Inflammatory macrophage treated with lipopolysaccharide for 4 hours (primary cell): ENCODE measurements around the gene GSTCD.
"Not testable (repeated sequence)": the region's sequence is repeated elsewhere in the genome, so short reads cannot be mapped to it uniquely, and the experiment has no call there.

Source experiments
- DNase-seq: peaks from one replicate; pipeline ENCODE4 v3.0.0-alpha.2; 2020

The GSTCD gene

GRCh38 chr4:105708181-105709080 lies at the start of gene GSTCD, which contains the start of gene INTS12:
Gene GSTCD, plus strand, starts transcription at chr4:105708784. Its CDS starts 8,830 bp downstream, at chr4:105717614.
Gene INTS12, minus strand, starts transcription at chr4:105708689. Its CDS starts 8,684 bp downstream, at chr4:105700005.
- DNase-seq, result peak; percentile 92

GRCh38 chr4:105659190-105659589 lies 49.4 kb upstream of the GSTCD start:
- DNase-seq, result no peak

GRCh38 chr4:105661028-105661427 lies 47.6 kb upstream of the GSTCD start:
- DNase-seq, result no peak

GRCh38 chr4:105662935-105663675 lies 45.5 kb upstream of the GSTCD start:
- no peak for DNase-seq

GRCh38 chr4:105666693-105667092 lies 41.9 kb upstream of the GSTCD start:
- peak; percentile 3 for DNase-seq

- DNase-seq, result no peak
These were observed 37.9 kb upstream of the GSTCD start for GRCh38 chr4:105670684-105671083.

- no peak for DNase-seq
These were observed 37.3 kb upstream of the GSTCD start for GRCh38 chr4:105671301-105671700.

- DNase-seq, result no peak
These were observed 34.6 kb upstream of the GSTCD start for GRCh38 chr4:105674011-105674410.

GRCh38 chr4:105677709-105678108 lies 30.9 kb upstream of the GSTCD start:
- no peak for DNase-seq

GRCh38 chr4:105679186-105679585 lies 29.4 kb upstream of the GSTCD start:
- DNase-seq, result no peak

- no peak for DNase-seq
These were observed 25.5 kb upstream of the GSTCD start for GRCh38 chr4:105683038-105683437.

- DNase-seq, result no peak
These were observed 22.0 kb upstream of the GSTCD start for GRCh38 chr4:105686571-105686970.

GRCh38 chr4:105694812-105695211 lies 13.8 kb upstream of the GSTCD start:
- not testable (repeated sequence) for DNase-seq

- not testable (repeated sequence) for DNase-seq
These were observed 12.8 kb upstream of the GSTCD start for GRCh38 chr4:105695832-105696231.

GRCh38 chr4:105698607-105699006 lies 10.0 kb upstream of the GSTCD start:
- no peak for DNase-seq

GRCh38 chr4:105707782-105708180 lies 803 bp upstream of the GSTCD start:
- DNase-seq, result peak; percentile 2

GRCh38 chr4:105709081-105709450 lies 482 bp downstream of the GSTCD start:
- peak; percentile 7 for DNase-seq

- DNase-seq, result no peak
These were observed 1.5 kb downstream of the GSTCD start for GRCh38 chr4:105710012-105710600.

- DNase-seq, result no peak
These were observed 2.1 kb downstream of the GSTCD start for GRCh38 chr4:105710678-105711077.

GRCh38 chr4:105712766-105713165 lies 4.2 kb downstream of the GSTCD start:
- no peak for DNase-seq

GRCh38 chr4:105714071-105714521 lies 5.5 kb downstream of the GSTCD start:
- peak; percentile 73 for DNase-seq

GRCh38 chr4:105714932-105715331 lies 6.3 kb downstream of the GSTCD start:
- DNase-seq, result peak; percentile 15

GRCh38 chr4:105715692-105716278 lies 7.2 kb downstream of the GSTCD start:
- peak; percentile 61 for DNase-seq
